HepG2 (cell line): ENCODE measurements around the gene HOXA10. TPM values are rescaled to one million over a fixed set of nuclear protein-coding genes. Genes with fewer than 3 reads are reported as not detected.
A peak's percentile ranks its signal among the peaks of the same experiment; 100 is the strongest.

Source experiments
- AGO2 ChIP-seq: fragments of 200-400 bp; formaldehyde crosslinking; optimal IDR thresholded peaks from 2 replicates; pipeline ENCODE3; 2017; ENCODE audit warnings: mild to moderate bottlenecking, low read depth, low read length, moderate library complexity
- HOXA3 ChIP-seq: sonication (generic); formaldehyde crosslinking; IDR thresholded peaks from 2 replicates; pipeline ENCODE4 v1.5.0; 2020; ENCODE audit warnings: missing genetic modification reagents
- IRF2 ChIP-seq: IDR thresholded peaks from 2 replicates; pipeline ENCODE4 v1.6.1; 2018; ENCODE audit warnings: missing genetic modification reagents, missing compliant biosample characterization
- KDM5A ChIP-seq: fragments of 200-600 bp; sonication (generic); IDR thresholded peaks from 2 replicates; pipeline ENCODE4 v1.7.0; 2018; ENCODE audit warnings: antibody characterized with exemption, mild to moderate bottlenecking, low read length, borderline replicate concordance
- SCMH1 ChIP-seq: sonication (generic); formaldehyde crosslinking; IDR thresholded peaks from 2 replicates; pipeline ENCODE4 v1.9.0; 2021; ENCODE audit warnings: missing genetic modification reagents, mild to moderate bottlenecking, borderline replicate concordance
- SIX1 ChIP-seq: sonication (generic); formaldehyde crosslinking; IDR thresholded peaks from 2 replicates; pipeline ENCODE4 v1.4.0; 2020; ENCODE audit warnings: missing genetic modification reagents, borderline replicate concordance
- SRF ChIP-seq: IDR thresholded peaks from 2 replicates; pipeline ENCODE4 v1.6.1; 2011; ENCODE audit warnings: mild to moderate bottlenecking, low read depth, low read length, moderate library complexity
- THRA ChIP-seq: sonication (generic); formaldehyde crosslinking; IDR thresholded peaks from 2 replicates; pipeline ENCODE4 v1.4.0; 2020; ENCODE audit warnings: missing genetic modification reagents, borderline replicate concordance
- THYN1 ChIP-seq: sonication (generic); formaldehyde crosslinking; IDR thresholded peaks from 2 replicates; pipeline ENCODE4 v1.8.1; 2023; ENCODE audit warnings: low read depth, mild to moderate bottlenecking, moderate library complexity, missing genetic modification reagents, borderline replicate concordance
- ZNF282 ChIP-seq: fragments of 450-650 bp; IDR thresholded peaks from 2 replicates; pipeline ENCODE4 v1.6.1; 2018; ENCODE audit not compliant: partially characterized antibody
- ZNF547 ChIP-seq: sonication (generic); formaldehyde crosslinking; IDR thresholded peaks from 2 replicates; pipeline ENCODE4 v1.5.1; 2020; ENCODE audit warnings: mild to moderate bottlenecking, missing genetic modification reagents
- ZNF567 ChIP-seq: sonication (generic); formaldehyde crosslinking; IDR thresholded peaks from 2 replicates; pipeline ENCODE4 v1.8.1; 2023; ENCODE audit warnings: mild to moderate bottlenecking, missing genetic modification reagents, borderline replicate concordance
- ZNF788 ChIP-seq: sonication (generic); formaldehyde crosslinking; IDR thresholded peaks from 2 replicates; pipeline ENCODE4 v1.5.0; 2020; ENCODE audit warnings: mild to moderate bottlenecking, missing genetic modification reagents, borderline replicate concordance
- polyA plus RNA-seq, 8 experiments: library from polyadenylated mRNA; depleted of rRNA in 3 of 8; stranded (reverse) in 7 of 8; unstranded in 1 of 8; fragments of >200 nt; fragmentation: Illumina TruSeq in 4 of 8; extraction: Trizol in 4 of 8; gene quantifications; 2 replicates each; pipeline versions ENCODE4 v1.2.1 to v1.2.3, GENCODE V29; 2011 to 2016; ENCODE audit warnings: low read depth in 4 of 8, missing spikeins in 1 of 8, mixed read lengths in 1 of 8; ENCODE audit not compliant: insufficient read depth in 1 of 8
- total RNA-seq, 5 experiments: library from RNA; depleted of rRNA; stranded (reverse); fragments of >200 nt; fragmentation: Illumina TruSeq; extraction: Trizol; gene quantifications; 2 replicates each; pipeline ENCODE4 v1.2.3, GENCODE V29; 2016; ENCODE audit warnings: low read depth in 1 of 5
- TF ChIP-seq, protein P1 (sequence below): sonication (generic); formaldehyde crosslinking; IDR thresholded peaks from 2 replicates; pipeline ENCODE4 v1.8.1; 2023; ENCODE audit warnings: missing genetic modification reagents, inconsistent platforms, borderline replicate concordance
- TF ChIP-seq, protein P2 (sequence below): sonication (generic); formaldehyde crosslinking; IDR thresholded peaks from 2 replicates; pipeline ENCODE4 v1.5.1; 2020; ENCODE audit warnings: mild to moderate bottlenecking, missing genetic modification reagents, moderate library complexity

HOXA10 gene
- total and polyA plus RNA-seq, 2 of the 13 experiments (the other 11 are each of a cell fraction or from before 2014, with no cell fraction given), result not detected

DNA sequence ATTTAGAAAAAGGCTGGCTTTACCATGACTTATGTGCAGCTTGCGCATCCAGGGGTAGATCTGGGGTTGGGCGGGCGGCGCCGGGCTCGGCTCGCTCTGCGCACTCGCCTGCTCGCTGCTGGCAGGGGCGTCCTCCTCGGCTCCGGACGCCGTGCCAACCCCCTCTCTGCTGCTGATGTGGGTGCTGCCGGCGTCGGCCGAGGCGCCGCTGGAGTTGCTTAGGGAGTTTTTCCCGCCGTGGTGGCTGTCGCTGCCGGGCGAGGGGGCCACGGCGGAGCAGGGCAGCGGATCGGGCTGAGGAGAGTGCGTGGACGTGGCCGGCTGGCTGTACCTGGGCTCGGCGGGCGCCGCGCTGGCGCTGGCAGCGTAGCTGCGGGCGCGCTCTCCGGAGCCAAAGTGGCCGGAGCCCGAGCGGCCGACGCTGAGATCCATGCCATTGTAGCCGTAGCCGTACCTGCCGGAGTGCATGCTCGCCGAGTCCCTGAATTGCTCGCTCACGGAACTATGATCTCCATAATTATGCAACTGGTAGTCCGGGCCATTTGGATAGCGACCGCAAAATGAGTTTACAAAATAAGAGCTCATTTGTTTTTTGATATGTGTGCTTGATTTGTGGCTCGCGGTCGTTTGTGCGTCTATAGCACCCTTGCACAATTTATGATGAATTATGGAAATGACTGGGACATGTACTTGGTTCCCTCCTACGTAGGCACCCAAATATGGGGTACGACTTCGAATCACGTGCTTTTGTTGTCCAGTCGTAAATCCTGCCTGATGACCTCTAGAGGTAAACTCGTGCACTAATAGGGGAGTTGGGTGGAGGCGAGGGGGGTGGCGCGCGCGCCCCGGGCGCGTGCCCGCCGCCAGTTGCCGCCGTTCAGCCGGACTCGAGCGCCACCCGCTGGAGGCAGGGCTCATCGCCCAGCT is 30.8 kb downstream of the HOXA10 start, which contains the start of gene HOXA5 (continued):
- TF ChIP-seq SIX1 (no peak), AGO2 (peak; percentile 72), ZNF547 (CRISPR knock-in tag) (0 out of 2 replicates have a peak, but pooled peaks have one; percentile 14), THYN1 (CRISPR knock-in tag) (no peak), ZNF567 (CRISPR knock-in tag) (no peak), THRA (CRISPR knock-in tag) (no peak), HOXA3 (CRISPR knock-in tag) (peak; percentile 42; the same call in 1 of the 2 replicates), ZNF788 (CRISPR knock-in tag) (peak; percentile 26; the same call in 1 of the 2 replicates), SRF (peak; percentile 98), ZNF282 (no peak), IRF2 (CRISPR knock-in tag) (peak; percentile 40; the same call in 1 of the 2 replicates), KDM5A (peak; percentile 49; the same call in 1 of the 2 replicates), SCMH1 (CRISPR knock-in tag) (no peak)
- TF ChIP-seq, protein P1, sequence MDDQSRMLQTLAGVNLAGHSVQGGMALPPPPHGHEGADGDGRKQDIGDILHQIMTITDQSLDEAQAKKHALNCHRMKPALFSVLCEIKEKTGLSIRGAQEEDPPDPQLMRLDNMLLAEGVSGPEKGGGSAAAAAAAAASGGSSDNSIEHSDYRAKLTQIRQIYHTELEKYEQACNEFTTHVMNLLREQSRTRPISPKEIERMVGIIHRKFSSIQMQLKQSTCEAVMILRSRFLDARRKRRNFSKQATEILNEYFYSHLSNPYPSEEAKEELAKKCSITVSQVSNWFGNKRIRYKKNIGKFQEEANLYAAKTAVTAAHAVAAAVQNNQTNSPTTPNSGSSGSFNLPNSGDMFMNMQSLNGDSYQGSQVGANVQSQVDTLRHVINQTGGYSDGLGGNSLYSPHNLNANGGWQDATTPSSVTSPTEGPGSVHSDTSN, result no peak
- TF ChIP-seq, protein P2, sequence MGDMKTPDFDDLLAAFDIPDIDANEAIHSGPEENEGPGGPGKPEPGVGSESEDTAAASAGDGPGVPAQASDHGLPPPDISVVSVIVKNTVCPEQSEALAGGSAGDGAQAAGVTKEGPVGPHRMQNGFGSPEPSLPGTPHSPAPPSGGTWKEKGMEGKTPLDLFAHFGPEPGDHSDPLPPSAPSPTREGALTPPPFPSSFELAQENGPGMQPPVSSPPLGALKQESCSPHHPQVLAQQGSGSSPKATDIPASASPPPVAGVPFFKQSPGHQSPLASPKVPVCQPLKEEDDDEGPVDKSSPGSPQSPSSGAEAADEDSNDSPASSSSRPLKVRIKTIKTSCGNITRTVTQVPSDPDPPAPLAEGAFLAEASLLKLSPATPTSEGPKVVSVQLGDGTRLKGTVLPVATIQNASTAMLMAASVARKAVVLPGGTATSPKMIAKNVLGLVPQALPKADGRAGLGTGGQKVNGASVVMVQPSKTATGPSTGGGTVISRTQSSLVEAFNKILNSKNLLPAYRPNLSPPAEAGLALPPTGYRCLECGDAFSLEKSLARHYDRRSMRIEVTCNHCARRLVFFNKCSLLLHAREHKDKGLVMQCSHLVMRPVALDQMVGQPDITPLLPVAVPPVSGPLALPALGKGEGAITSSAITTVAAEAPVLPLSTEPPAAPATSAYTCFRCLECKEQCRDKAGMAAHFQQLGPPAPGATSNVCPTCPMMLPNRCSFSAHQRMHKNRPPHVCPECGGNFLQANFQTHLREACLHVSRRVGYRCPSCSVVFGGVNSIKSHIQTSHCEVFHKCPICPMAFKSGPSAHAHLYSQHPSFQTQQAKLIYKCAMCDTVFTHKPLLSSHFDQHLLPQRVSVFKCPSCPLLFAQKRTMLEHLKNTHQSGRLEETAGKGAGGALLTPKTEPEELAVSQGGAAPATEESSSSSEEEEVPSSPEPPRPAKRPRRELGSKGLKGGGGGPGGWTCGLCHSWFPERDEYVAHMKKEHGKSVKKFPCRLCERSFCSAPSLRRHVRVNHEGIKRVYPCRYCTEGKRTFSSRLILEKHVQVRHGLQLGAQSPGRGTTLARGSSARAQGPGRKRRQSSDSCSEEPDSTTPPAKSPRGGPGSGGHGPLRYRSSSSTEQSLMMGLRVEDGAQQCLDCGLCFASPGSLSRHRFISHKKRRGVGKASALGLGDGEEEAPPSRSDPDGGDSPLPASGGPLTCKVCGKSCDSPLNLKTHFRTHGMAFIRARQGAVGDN (CRISPR knock-in tag), result peak; percentile 64
